ES-I3 (cell line): Measurements from ENCODE around the gene DPM1.
"Not testable (repeated sequence)": the region's sequence is repeated elsewhere in the genome, so short reads cannot be mapped to it uniquely, and the experiment has no call there.

Source experiments
- H3K36me3 ChIP-seq: 2 replicates; pipeline ENCODE4 v1.6.1; 2013; ENCODE audit warnings: mild to moderate bottlenecking, low read length, control low read depth, moderate library complexity; ENCODE audit not compliant: insufficient read depth
- H3K4me1 ChIP-seq: 2 replicates; pipeline ENCODE4 v1.6.1; 2013; ENCODE audit warnings: mild to moderate bottlenecking, control low read depth, low read length; ENCODE audit not compliant: insufficient read depth
- H3K9ac ChIP-seq: 2 replicates; pipeline ENCODE4 v1.6.1; 2013; ENCODE audit warnings: low read depth, mild to moderate bottlenecking, low read length, moderate library complexity
- H3K9me3 ChIP-seq: 2 replicates; pipeline ENCODE4 v1.6.1; 2013; ENCODE audit warnings: mild to moderate bottlenecking, low read length, moderate library complexity; ENCODE audit not compliant: control insufficient read depth, insufficient read depth

The DPM1 gene

DNA sequence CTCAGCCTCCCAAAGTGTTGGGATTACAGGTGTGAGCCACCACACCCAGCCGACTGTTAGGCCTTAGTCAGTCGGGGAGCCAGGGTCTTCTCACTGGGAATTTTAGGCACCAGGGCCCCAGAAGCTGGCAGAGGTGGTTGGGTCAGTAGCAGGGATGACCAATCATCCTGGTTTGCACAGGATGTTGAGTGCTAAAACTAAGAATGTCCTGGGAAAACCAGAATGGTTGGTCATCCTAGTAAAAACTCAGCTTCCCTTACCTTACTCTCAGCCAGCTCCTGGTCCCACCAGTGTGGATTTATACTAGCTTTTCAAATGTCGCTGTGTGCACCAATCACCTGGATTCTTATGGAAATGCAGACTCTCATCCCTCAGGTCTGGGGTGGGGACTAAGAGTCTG lies 32.7 kb upstream of the DPM1 start:
- H3K9ac ChIP-seq: no peak overlapping the region
- H3K36me3 ChIP-seq: no peaks in the 10 kb centered on the region
- H3K4me1 ChIP-seq: peaks cover 11% of the 10 kb centered on the region
- H3K9me3 ChIP-seq: no peaks in the 10 kb centered on the region

- Histone ChIP-seq H3K36me3 (no peaks in the 10 kb centered on the region), H3K9ac (peak overlapping the region; percentile 6; the same call in 1 of the 2 replicates), H3K4me1 (peaks cover 9% of the 10 kb centered on the region), H3K9me3 (no peaks in the 10 kb centered on the region)
These were observed 29.3 kb upstream of the DPM1 start for GRCh38 chr20:50987493-50988210.

- H3K36me3 ChIP-seq: no peaks in the 10 kb centered on the region
- peaks cover 3% of the 10 kb centered on the region; the same call in 1 of the 2 replicates for H3K4me1 ChIP-seq
- no peaks in the 10 kb centered on the region for H3K9me3 ChIP-seq
- H3K9ac ChIP-seq: no peak overlapping the region
These were observed 25.0 kb upstream of the DPM1 start for GRCh38 chr20:50983321-50983720.

GRCh38 chr20:50982363-50982762 lies 24.0 kb upstream of the DPM1 start:
- H3K9me3 ChIP-seq: no peaks in the 10 kb centered on the region
- no peak overlapping the region for H3K9ac ChIP-seq
- H3K36me3 ChIP-seq: no peaks in the 10 kb centered on the region
- H3K4me1 ChIP-seq: no peaks in the 10 kb centered on the region

DNA sequence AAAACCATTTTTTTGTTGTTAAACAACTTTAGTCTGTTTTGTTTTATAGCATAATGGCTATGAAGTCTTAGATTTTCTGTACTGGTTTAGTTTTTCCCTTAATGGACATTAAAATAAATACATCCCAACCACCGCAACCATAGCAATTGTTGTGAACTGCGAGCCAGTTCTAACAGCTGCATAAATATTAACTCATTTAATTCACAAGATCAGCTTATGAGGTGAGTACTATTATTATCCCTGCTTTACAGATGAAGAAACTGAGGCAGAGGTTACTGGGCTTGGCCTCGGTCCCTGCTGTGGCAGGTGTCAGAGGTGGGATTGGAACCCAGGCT lies 23.3 kb upstream of the DPM1 start:
- H3K9me3 ChIP-seq: no peaks in the 10 kb centered on the region
- H3K36me3 ChIP-seq: no peaks in the 10 kb centered on the region
- no peaks in the 10 kb centered on the region for H3K4me1 ChIP-seq
- H3K9ac ChIP-seq: no peak overlapping the region

GRCh38 chr20:50980851-50981713 lies 22.8 kb upstream of the DPM1 start:
- H3K9ac ChIP-seq: no peak overlapping the region
- no peaks in the 10 kb centered on the region for H3K36me3 ChIP-seq
- H3K9me3 ChIP-seq: no peaks in the 10 kb centered on the region
- no peaks in the 10 kb centered on the region for H3K4me1 ChIP-seq

DNA sequence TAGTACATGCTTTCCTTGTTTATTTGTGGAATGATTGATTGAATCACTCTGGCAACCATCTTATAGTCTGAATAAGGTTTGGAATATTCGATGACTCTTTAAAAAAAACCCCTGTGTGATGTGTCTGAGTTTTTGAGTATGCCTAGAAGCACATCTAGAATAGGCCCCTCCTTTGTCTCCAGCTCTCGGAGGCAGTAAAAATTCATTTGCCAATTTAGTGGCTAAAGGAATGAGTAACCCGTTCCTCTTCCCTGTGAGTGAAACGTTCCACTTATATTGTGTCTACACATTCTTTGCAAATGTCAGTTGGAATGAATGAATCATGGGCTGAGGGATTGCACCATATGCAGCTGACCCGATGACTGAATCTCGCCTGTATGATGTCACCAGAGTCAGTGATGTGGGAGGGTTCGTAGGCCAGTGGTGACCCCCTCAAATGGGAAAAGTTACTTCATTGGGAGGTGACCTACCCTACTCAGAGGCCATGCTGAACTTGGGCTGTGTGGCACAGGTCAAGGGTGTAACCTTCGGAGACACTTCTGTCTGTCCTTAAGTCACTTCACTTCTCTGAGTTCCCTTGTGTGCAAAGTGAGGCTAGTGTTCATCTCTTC lies 21.8 kb upstream of the DPM1 start:
- Histone ChIP-seq H3K9me3 (no peaks in the 10 kb centered on the region), H3K4me1 (no peaks in the 10 kb centered on the region), H3K9ac (no peak overlapping the region), H3K36me3 (no peaks in the 10 kb centered on the region)

GRCh38 chr20:50978533-50978932 lies 20.2 kb upstream of the DPM1 start:
- H3K9ac ChIP-seq, H3K4me1 ChIP-seq, H3K9me3 ChIP-seq, H3K36me3 ChIP-seq: not testable (repeated sequence)

DNA sequence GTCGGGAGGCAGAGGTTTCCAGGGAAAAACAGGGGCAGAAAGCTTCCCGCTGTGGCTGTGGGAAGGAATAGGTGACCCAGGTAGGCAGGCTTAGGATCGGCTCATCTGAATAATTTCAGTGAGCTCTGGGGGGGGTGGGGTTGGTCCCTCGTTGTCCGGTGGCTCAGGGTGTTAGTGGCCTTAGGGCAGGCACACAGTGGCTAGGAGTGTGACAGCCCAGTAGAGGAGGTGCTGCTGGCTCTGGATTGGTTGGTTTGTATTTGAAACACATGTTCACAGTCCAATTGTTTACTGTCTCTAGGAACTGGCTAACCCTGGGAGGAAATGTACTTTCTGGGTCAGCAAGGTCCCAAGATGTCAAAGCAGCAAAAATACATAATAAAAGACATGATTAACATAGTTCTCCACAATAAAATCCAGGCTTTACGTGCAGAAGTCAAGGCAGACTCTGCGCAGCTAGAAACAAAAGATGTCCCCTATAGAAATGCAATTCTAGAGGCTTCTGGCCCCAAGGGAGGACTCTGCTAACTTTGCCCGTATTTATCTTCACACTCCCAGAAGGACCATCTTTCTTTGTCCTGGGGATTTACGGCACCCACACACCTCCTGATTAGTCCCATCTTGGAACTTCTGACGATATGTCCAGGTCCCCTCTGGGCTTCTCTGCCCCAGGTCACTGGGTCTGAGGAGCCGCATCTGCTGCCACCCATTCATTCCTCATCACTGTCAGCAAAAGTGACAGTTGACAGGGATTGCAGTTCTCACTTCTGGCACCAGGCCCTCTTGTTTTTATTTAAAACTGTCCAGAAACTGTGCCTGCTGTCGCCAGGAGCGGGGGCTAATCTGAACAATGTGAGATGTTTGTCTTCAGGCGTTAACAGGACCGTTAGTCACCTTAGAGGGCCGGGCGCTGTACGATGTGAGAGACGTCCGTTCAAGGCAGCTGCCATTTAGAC lies 19.0 kb upstream of the DPM1 start:
- Histone ChIP-seq H3K4me1 (no peaks in the 10 kb centered on the region), H3K9me3 (no peaks in the 10 kb centered on the region; the same call in 1 of the 2 replicates), H3K36me3 (no peaks in the 10 kb centered on the region)

GRCh38 chr20:50975701-50976330 lies 17.5 kb upstream of the DPM1 start:
- no peaks in the 10 kb centered on the region for H3K36me3 ChIP-seq
- H3K9me3 ChIP-seq: no peaks in the 10 kb centered on the region; the same call in 1 of the 2 replicates
- H3K4me1 ChIP-seq: no peaks in the 10 kb centered on the region
- no peak overlapping the region for H3K9ac ChIP-seq

More for the DNA sequence above, 19.0 kb upstream of the DPM1 start:
- H3K9ac ChIP-seq: no peak overlapping the region

DNA sequence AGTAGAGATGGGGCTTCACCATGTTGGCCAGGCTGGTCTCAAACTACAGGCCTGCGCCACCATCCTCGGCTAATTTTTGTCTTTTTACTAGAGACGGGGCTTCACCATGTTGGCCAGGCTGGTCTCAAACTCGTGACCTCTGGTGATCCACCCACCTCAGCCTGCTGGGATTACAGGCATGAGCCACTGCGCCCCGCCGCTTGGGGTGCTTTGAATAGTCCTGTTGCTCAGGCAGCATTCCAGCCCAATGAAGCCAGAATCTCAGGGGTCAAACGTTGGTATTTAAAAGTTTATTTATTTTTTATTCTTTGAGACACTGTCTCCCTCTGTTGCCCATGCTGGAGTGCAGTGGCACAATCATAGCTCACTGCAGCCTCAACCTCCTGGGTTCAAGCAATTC lies 11.6 kb upstream of the DPM1 start:
- no peak overlapping the region for H3K9ac ChIP-seq
- H3K4me1 ChIP-seq: no peaks in the 10 kb centered on the region
- H3K36me3 ChIP-seq: no peaks in the 10 kb centered on the region
- no peaks in the 10 kb centered on the region; the same call in 1 of the 2 replicates for H3K9me3 ChIP-seq

GRCh38 chr20:50969435-50969834 lies 11.1 kb upstream of the DPM1 start:
- Histone ChIP-seq H3K4me1 (no peaks in the 10 kb centered on the region), H3K36me3 (no peaks in the 10 kb centered on the region), H3K9ac (no peak overlapping the region), H3K9me3 (no peaks in the 10 kb centered on the region)

GRCh38 chr20:50968289-50968688 lies 10.0 kb upstream of the DPM1 start:
- H3K36me3 ChIP-seq: no peaks in the 10 kb centered on the region
- no peaks in the 10 kb centered on the region for H3K9me3 ChIP-seq
- no peak overlapping the region for H3K9ac ChIP-seq
- H3K4me1 ChIP-seq: no peaks in the 10 kb centered on the region
